VCaP (cell line): ENCODE data around the gene RASL10A.
A peak's percentile ranks its signal among the peaks of the same experiment; 100 is the strongest.

Experiments used
- H3K27ac ChIP-seq: fragments of 450-650 bp; 2 replicates; pipeline ENCODE4 v1.5.1; 2017
- TF ChIP-seq, protein P1 (sequence below): fragments of 450-650 bp; conservative IDR thresholded peaks from 2 replicates; pipeline ENCODE4 v1.5.1; 2017; ENCODE audit warnings: mild to moderate bottlenecking, moderate library complexity

Gene RASL10A

DNA sequence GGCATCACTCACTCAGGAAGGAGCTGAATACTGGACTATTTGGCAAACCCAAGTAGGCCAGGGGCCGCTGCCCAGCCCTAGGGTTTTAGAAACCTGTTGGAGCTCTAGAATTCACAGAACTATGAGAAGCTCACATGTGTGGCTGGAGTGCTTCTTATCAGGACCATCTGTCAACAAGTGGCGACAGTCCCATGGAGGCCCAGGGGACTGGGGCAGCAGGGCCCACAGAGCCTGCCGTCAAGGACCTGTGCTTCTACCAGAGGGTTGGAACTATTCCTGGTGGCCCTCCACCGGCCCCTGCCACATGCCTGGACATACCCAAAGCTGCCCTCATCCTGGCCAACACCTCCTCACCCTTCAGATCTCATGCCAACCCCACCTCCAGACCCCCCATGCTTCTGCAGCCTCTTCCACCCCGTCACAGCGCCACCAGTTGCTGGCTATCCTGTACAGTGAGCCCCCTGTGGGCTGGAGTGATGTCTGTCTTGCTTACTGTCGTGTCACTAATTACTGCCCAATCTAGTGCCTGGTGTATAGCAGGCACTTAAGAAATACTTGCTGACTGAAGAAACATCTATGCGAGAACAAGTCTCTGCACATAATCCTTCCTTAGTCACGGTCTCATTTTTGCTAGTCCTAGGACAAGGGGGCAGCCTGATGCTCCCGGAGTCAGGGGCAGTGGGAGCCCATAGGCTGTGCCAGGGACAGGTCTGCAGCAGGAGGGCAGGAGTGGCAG, 27.2 kb upstream of the RASL10A start:
- TF ChIP-seq, protein P1, sequence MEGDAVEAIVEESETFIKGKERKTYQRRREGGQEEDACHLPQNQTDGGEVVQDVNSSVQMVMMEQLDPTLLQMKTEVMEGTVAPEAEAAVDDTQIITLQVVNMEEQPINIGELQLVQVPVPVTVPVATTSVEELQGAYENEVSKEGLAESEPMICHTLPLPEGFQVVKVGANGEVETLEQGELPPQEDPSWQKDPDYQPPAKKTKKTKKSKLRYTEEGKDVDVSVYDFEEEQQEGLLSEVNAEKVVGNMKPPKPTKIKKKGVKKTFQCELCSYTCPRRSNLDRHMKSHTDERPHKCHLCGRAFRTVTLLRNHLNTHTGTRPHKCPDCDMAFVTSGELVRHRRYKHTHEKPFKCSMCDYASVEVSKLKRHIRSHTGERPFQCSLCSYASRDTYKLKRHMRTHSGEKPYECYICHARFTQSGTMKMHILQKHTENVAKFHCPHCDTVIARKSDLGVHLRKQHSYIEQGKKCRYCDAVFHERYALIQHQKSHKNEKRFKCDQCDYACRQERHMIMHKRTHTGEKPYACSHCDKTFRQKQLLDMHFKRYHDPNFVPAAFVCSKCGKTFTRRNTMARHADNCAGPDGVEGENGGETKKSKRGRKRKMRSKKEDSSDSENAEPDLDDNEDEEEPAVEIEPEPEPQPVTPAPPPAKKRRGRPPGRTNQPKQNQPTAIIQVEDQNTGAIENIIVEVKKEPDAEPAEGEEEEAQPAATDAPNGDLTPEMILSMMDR = no peak
- peak overlapping the region; percentile 87 for H3K27ac ChIP-seq

DNA sequence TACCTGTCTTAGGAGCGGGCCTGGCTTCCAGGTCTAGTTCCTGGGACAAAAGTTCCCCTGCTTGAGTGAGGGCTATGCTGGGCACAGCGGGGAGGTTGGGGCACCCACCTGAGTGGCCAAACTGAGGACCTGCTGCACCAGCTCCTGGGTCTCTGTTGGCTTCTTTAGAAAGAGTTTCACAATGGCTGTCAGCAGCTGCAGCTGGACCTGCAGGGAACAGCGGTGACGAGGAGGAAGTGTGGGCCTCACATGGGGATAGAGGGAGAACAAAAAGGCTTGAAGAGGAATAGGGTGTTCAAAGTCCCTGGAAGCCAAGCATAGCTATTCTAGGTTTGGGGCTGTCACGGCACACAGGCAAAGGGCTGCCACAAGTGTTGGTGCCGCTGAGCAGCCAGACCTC, 26.7 kb upstream of the RASL10A start:
- peak overlapping the region; percentile 87 for H3K27ac ChIP-seq
- TF ChIP-seq, protein P1 = no peak

DNA sequence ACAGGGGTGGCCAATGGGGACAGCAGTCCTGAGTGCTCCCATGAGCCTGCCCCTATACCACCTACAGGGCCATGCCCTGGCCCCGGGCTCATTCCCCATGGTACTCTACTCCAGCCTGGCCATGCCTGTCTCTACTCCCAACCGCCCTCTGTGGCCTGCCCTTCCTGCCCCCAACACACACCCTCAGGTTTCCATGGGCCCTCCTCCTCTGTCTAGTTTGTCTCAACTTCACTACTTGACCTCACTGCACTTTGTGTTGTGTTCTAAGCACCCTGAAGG, 26.3 kb upstream of the RASL10A start:
- peak overlapping the region; percentile 87 for H3K27ac ChIP-seq
- TF ChIP-seq, protein P1 = no peak

DNA sequence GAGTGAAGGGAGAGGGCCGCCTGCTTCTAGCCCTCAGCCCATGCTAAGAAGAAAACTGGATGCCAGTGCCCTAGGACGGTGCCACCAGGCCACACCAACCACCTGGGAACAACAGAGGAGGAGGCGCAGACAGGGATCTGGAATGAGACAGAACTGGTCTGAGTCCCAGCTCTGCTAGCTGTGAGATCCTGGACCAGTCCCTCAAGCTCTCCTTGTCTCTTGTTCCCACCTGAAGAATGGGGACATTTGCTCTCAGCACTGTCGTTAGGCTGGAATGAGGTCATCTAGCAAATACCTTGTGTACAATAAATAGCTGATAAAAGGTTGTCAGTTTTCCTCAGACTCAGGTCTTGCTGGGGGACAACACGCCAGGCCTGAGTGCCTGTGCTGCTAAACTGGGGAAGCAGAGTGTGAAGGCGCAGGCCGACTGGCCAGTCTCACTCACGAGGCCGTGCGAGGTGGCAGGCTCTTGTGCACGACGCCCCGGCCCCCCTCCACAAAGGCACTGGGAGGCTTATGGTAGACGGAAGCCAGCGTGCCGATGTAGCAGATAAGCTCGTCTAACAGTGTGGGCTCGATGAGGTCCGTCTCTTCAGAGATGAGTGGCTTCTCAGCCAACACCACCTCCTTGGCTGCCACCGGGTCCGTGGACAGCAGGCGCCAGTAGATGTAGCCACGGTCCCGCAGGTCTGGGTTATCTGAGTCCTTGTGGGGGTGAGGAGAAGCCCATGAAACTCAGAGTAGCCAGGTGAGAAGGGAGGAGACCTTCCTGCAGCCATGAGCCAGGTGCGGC, 25.8 kb upstream of the RASL10A start:
- TF ChIP-seq, protein P1 = no peak
- H3K27ac ChIP-seq = peak overlapping the region; percentile 87

DNA sequence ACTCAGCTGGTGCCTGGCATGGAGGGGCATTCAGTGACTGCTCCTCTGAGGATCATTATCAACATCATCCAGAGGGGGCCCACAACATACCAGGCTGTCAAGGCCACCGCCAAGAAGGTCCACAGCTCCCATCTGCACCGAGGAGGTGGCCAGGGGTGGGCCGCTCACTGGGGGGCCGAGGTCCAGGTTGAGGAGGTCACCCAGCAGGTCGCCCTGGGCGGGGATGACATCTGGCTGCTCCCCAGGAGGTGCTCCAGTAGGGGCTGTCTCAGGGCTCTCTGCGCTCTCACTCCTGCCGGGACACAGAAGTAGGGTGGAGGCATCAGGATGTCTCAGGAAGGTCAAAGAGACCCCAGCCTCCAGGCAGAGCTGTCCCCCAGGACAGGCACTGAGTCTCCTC, 25.1 kb upstream of the RASL10A start:
- TF ChIP-seq, protein P1 = no peak
- peak overlapping the region; percentile 87; the same call in 1 of the 2 replicates for H3K27ac ChIP-seq

GRCh38 chr22:29339381-29340235, 24.1 kb upstream of the RASL10A start:
- TF ChIP-seq, protein P1 = no peak
- H3K27ac ChIP-seq = peak overlapping the region; percentile 90

- TF ChIP-seq, protein P1 = no peak
- H3K27ac ChIP-seq = peak overlapping the region; percentile 90
Measured at GRCh38 chr22:29338398-29338797, 22.9 kb upstream of the RASL10A start.
